ENCODE measurements around the gene RHBDF2.

The RHBDF2 gene

GRCh38 chr17:76472726-76473125, 28.5 kb downstream of the RHBDF2 start:
- Histone ChIP-seq H3K36me3 (peaks cover 0 to 52% (median 5%) of the 10 kb centered on the region in 3 donors), H3K27me3 (no peaks in the 10 kb centered on the region), H3K9me3 (no peaks in the 10 kb centered on the region), H3K4me3 (no peak overlapping the region), H3K4me1 (no peaks in the 10 kb centered on the region), H3K27ac (no peak overlapping the region)
- intact Hi-C loops (cut with DNase I; ENCODE audit: low total_unique reads), result no loop called here
- TF ChIP-seq CTCF (IDR thresholded peaks at IDR 0.05), result no peak
- no peak for DNase-seq

GRCh38 chr17:76472258-76472645, 29.0 kb downstream of the RHBDF2 start:
- intact Hi-C loops (cut with DNase I; ENCODE audit: low total_unique reads), result no loop called here
- H3K27ac ChIP-seq, result no peak overlapping the region
- no peak for TF ChIP-seq CTCF (IDR thresholded peaks at IDR 0.05)
- H3K9me3 ChIP-seq, result no peaks in the 10 kb centered on the region
- no peak overlapping the region for H3K4me3 ChIP-seq
- no peaks in the 10 kb centered on the region for H3K4me1 ChIP-seq
- H3K36me3 ChIP-seq, result peaks cover 0 to 49% (median 5%) of the 10 kb centered on the region in 3 donors
- DNase-seq, result no peak
- no peaks in the 10 kb centered on the region for H3K27me3 ChIP-seq

- no peak for TF ChIP-seq CTCF (IDR thresholded peaks at IDR 0.05)
- Histone ChIP-seq H3K4me3 (no peak overlapping the region), H3K36me3 (peaks cover 0 to 49% (median 5%) of the 10 kb centered on the region in 3 donors), H3K27ac (no peak overlapping the region), H3K4me1 (no peaks in the 10 kb centered on the region), H3K27me3 (peaks cover 0 to 3% of the 10 kb centered on the region in 2 donors), H3K9me3 (no peaks in the 10 kb centered on the region)
- intact Hi-C loops (cut with DNase I; ENCODE audit: low total_unique reads), result no loop called here
- DNase-seq, result no peak
Measured at GRCh38 chr17:76471498-76472257, 29.5 kb downstream of the RHBDF2 start.

- no peaks in the 10 kb centered on the region for H3K9me3 ChIP-seq
- no peak overlapping the region for H3K4me3 ChIP-seq
- H3K27ac ChIP-seq, result no peak overlapping the region
- H3K27me3 ChIP-seq, result peaks cover 0 to 7% of the 10 kb centered on the region in 2 donors
- peaks cover 0 to 6% (median 0%) of the 10 kb centered on the region in 4 donors for H3K4me1 ChIP-seq
- H3K36me3 ChIP-seq, result peaks cover 0 to 43% (median 5%) of the 10 kb centered on the region in 3 donors
- TF ChIP-seq CTCF (IDR thresholded peaks at IDR 0.05), result no peak
- DNase-seq, result no peak
- intact Hi-C loops (cut with DNase I; ENCODE audit: low total_unique reads), result no loop called here
Measured at GRCh38 chr17:76469991-76470739, 31.1 kb downstream of the RHBDF2 start.

GRCh38 chr17:76469076-76469990, 31.9 kb downstream of the RHBDF2 start:
- no peak for TF ChIP-seq CTCF (IDR thresholded peaks at IDR 0.05)
- H3K27ac ChIP-seq, result no peak overlapping the region
- no peak for DNase-seq
- peaks cover 0 to 34% (median 5%) of the 10 kb centered on the region in 3 donors for H3K36me3 ChIP-seq
- no peak overlapping the region for H3K4me3 ChIP-seq
- peaks cover 0 to 7% of the 10 kb centered on the region in 2 donors for H3K27me3 ChIP-seq
- intact Hi-C loops (cut with DNase I; ENCODE audit: low total_unique reads), result no loop called here
- no peaks in the 10 kb centered on the region for H3K9me3 ChIP-seq
- H3K4me1 ChIP-seq, result peaks cover 0 to 6% (median 0%) of the 10 kb centered on the region in 4 donors
